IPS-18a (cell line): Measurements from ENCODE around the gene H3-3A.

Experiments used
- H3K27ac ChIP-seq: one replicate; pipeline ENCODE4 v1.5.1; 2013; ENCODE audit warnings: low read length
- H3K27me3 ChIP-seq: one replicate; pipeline ENCODE4 v1.6.1; 2013; ENCODE audit warnings: mild to moderate bottlenecking, low read length; ENCODE audit not compliant: control insufficient read depth, insufficient read depth
- H3K36me3 ChIP-seq: one replicate; pipeline ENCODE4 v1.6.1; 2013; ENCODE audit warnings: low read depth, low read length; ENCODE audit not compliant: control insufficient read depth
- H3K4me1 ChIP-seq: one replicate; pipeline ENCODE4 v1.6.1; 2013; ENCODE audit warnings: low read depth, low read length; ENCODE audit not compliant: control insufficient read depth
- H3K4me3 ChIP-seq: one replicate; pipeline ENCODE4 v1.5.1; 2013; ENCODE audit warnings: low read length
- H3K9ac ChIP-seq: one replicate; pipeline ENCODE4 v1.6.1; 2013; ENCODE audit warnings: mild to moderate bottlenecking, low read length, moderate library complexity
- H3K9me3 ChIP-seq: one replicate; pipeline ENCODE4 v1.6.1; 2013; ENCODE audit warnings: low read depth, low read length; ENCODE audit not compliant: control insufficient read depth

H3-3A gene

DNA sequence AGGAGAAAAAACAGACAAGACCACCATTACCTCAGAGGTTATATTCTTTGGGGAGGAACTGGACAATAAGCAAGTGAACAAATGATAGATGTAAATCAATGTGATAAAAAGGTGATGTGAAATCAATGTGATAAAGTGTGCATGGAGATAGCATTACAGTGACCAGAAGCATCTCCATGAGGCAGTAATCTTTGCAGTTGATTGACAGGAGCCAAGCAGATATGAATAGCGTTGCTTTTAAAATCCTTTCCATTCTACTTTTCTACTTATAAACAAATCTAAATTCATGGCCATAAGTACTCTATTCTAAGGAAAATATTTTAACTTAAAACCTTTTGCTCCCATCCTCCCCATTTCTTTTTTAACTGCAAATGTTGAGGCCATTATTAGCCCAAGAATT lies 2.8 kb upstream of the H3-3A start:
- no peak overlapping the region for H3K9ac ChIP-seq
- H3K36me3 ChIP-seq = no peaks in the 10 kb centered on the region
- H3K4me1 ChIP-seq = peaks cover 10% of the 10 kb centered on the region
- H3K27me3 ChIP-seq = no peaks in the 10 kb centered on the region
- H3K27ac ChIP-seq = no peak overlapping the region
- H3K9me3 ChIP-seq = no peaks in the 10 kb centered on the region
- H3K4me3 ChIP-seq = no peak overlapping the region

DNA sequence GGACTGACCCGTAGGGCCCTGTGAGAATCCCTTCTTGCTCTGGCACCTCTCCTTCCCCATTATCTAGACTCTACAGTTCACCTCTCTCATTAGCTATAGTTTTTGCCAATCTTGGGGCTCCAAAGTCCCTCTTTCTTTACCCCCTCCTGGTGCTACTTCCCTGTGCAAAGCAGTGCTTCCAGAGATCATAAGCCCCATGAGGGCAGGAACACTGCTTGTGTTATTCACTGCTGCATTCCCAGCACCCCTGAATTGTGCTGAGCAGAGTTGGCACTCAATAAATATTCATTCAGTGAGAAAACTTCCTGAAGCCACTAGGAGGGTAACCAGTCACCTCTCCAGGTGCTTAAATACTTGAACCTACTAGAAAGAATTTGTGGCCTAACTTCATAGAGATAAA lies 2.1 kb upstream of the H3-3A start:
- H3K9me3 ChIP-seq = no peaks in the 10 kb centered on the region
- H3K27ac ChIP-seq = no peak overlapping the region
- no peak overlapping the region for H3K4me3 ChIP-seq
- H3K27me3 ChIP-seq = no peaks in the 10 kb centered on the region
- no peak overlapping the region for H3K9ac ChIP-seq
- H3K36me3 ChIP-seq = peaks cover 2% of the 10 kb centered on the region
- peaks cover 9% of the 10 kb centered on the region for H3K4me1 ChIP-seq

DNA sequence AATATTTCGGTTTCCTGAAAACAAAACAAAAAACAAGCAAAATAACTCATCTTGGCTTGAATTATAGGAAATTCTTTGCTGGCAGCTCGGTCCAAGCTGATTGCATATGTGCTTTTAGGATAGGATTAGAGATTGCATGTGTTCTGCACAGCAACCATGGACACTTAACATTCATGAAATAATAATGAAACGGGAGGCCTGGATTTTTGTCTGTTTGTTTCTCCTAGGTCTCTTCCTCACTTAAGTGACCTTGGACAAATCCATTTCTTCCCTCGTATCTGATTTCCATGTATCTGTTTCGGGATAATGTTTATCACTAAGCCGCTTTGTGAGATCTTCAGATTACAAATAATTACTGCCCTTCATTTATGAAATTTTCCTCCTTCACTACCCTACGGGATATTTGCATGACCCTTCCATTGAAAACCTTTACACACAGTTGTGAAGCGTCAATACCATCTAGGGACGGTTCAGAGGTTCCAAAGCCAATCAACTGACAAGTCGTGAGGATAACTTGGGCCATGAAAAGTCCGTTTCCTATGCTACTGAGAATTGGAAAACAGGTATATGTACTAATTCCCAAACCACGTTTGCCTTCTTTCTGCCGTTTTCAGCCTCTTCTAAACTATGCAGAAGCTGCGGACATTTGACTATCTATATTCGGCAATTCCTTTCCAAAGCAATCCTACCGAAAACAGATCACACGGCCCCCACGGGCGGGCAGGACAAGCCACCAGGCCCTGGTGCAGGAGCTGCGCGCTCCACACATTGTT lies 1.3 kb upstream of the H3-3A start:
- peak overlapping the region; percentile 67 for H3K9ac ChIP-seq
- peaks cover 17% of the 10 kb centered on the region for H3K4me1 ChIP-seq
- H3K4me3 ChIP-seq = peak overlapping the region; percentile 58
- H3K9me3 ChIP-seq = no peaks in the 10 kb centered on the region
- H3K27me3 ChIP-seq = no peaks in the 10 kb centered on the region
- H3K36me3 ChIP-seq = peaks cover 10% of the 10 kb centered on the region
- H3K27ac ChIP-seq = peak overlapping the region; percentile 2

DNA sequence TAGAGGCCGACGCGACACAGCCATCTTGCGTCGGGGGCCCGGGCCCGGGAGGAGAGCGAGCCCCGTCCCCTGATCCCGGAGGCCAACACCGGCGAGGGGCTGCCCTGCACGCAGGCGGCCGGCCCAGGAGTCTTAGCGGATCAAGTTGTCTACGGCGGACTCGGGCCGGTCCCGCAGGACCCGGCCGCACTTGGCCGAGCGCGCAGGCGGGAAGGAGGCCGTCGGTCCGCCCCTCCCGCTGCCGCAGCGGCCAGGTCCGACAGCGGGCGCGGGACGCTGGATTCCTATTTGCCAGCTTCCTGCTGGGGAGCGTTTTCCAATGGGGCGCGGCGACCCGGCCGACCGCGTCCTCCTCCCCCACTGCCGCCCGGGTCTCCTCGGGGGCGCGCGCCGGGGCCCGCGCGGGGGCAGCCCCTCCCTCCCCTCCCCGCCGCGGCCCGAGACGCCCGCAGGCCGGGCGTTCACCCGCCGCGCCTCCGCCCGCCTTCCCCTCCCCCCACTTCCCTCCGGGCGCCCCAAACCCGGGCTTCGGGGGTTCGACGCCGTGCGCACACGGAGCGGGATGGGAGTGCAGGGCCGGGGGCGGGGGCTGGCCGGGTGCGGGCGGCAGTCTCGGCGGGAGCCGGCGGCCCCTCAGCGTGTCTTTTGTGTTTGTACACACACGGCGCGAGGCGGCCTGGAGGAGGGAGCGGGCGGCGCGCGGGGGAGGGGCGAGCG lies 517 bp upstream of the H3-3A start:
- no peaks in the 10 kb centered on the region for H3K9me3 ChIP-seq
- H3K27ac ChIP-seq = peak overlapping the region; percentile 2

DNA sequence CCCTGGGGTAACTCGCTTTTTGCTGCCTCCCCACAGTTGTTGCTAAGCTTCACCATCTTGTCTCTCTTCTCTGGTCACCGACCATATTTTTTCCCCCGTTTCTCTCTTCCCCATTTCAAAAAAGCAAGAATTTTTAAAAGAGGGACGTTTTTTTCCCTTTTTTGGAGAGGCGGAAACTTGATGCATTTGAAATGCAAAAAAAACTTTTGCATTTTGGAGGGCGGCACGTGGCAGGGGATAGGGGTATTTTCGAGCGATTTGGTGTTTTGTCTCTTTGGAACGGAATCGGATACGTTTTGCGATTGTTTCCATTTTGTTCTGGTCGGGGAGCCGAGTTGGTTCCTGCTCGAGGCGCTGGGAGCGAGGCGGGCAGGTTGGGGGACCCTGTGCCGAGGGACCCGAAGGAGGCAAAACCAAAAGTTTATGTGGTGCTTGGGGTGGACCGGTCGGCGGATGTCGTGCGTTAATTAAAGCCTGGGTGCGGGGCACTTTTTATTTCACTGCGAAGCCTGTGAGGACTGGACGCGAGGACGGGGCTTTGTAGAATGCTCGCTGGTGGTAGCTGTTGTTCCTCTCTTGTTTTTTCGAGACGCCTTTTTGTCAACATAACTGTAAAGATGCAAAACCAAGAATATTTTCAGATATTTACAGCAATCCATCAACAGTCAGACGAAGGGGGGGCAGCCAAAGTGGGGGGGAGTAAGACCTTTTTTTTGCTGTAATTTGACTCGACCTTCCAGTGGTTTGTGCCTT lies 884 bp downstream of the H3-3A start:
- Histone ChIP-seq H3K27me3 (no peaks in the 10 kb centered on the region), H3K4me1 (peaks cover 26% of the 10 kb centered on the region), H3K27ac (peak overlapping the region; percentile 94), H3K9me3 (no peaks in the 10 kb centered on the region), H3K36me3 (peaks cover 32% of the 10 kb centered on the region), H3K4me3 (peak overlapping the region; percentile 98), H3K9ac (peak overlapping the region; percentile 100)

More for the DNA sequence above, 517 bp upstream of the H3-3A start:
- no peaks in the 10 kb centered on the region for H3K27me3 ChIP-seq
- peaks cover 25% of the 10 kb centered on the region for H3K4me1 ChIP-seq
- H3K4me3 ChIP-seq = peak overlapping the region; percentile 58
- peaks cover 18% of the 10 kb centered on the region for H3K36me3 ChIP-seq
- H3K9ac ChIP-seq = peak overlapping the region; percentile 67

DNA sequence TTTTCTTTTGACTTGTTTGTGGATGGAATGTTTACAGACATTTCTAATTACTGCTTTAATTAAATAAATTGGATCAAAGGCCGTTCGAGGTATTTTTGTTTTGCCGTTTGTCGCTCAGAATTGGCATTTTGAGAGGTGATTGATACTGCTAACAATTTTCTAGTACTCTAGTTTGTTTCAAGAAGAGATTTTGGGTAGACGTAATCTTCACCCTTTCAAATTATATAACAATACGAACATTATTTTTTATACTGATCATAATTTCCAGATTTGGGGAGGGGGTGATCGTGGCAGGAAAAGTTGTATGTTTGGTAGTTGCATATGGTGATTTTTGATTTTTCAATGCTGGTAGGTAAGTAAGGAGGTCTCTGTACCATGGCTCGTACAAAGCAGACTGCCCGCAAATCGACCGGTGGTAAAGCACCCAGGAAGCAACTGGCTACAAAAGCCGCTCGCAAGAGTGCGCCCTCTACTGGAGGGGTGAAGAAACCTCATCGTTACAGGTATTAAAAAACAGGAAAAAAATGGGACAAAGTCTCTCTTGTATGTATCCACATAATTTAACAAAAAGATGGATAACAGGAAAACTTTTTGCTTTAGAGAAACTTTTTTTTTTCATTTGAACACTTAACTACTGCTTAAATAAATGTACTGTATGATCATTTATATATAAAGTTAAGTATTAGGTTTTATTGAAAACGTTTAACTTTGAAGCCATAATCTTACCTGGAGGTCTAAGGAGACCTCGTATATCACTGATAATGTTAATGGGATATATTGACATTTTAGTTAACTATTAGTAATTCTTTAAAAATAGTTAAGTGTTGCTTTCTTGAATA lies 1.7 kb downstream of the H3-3A start:
- peaks cover 40% of the 10 kb centered on the region for H3K36me3 ChIP-seq

DNA sequence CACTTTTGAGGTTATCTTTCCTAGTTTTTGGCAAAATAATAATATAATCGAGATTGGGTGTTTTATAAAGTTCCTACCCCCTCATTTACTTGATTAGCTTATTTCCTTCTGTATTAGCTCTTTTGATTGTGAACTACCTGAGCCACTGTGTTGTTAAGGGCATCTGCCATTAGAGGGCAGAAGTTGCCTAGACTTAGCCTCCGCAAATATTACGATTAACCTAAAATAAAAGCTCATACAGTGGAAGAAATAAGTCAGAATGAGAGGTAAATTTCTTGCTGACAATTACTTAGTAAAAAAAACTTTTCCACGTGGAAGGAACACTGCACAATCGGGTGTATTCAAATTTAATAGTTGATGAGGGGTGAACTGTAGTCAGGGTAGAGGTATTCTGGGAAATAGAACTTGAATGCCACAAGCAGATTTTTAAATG lies 2.3 kb downstream of the H3-3A start:
- Histone ChIP-seq H3K4me3 (peak overlapping the region; percentile 98), H3K4me1 (peaks cover 26% of the 10 kb centered on the region), H3K36me3 (peaks cover 46% of the 10 kb centered on the region), H3K9me3 (no peaks in the 10 kb centered on the region), H3K27ac (no peak overlapping the region), H3K27me3 (no peaks in the 10 kb centered on the region), H3K9ac (peak overlapping the region; percentile 24)

More for the DNA sequence above, 1.7 kb downstream of the H3-3A start:
- Histone ChIP-seq H3K4me3 (peak overlapping the region; percentile 98), H3K27ac (peak overlapping the region; percentile 94), H3K27me3 (no peaks in the 10 kb centered on the region), H3K4me1 (peaks cover 26% of the 10 kb centered on the region), H3K9ac (peak overlapping the region; percentile 100), H3K9me3 (no peaks in the 10 kb centered on the region)

DNA sequence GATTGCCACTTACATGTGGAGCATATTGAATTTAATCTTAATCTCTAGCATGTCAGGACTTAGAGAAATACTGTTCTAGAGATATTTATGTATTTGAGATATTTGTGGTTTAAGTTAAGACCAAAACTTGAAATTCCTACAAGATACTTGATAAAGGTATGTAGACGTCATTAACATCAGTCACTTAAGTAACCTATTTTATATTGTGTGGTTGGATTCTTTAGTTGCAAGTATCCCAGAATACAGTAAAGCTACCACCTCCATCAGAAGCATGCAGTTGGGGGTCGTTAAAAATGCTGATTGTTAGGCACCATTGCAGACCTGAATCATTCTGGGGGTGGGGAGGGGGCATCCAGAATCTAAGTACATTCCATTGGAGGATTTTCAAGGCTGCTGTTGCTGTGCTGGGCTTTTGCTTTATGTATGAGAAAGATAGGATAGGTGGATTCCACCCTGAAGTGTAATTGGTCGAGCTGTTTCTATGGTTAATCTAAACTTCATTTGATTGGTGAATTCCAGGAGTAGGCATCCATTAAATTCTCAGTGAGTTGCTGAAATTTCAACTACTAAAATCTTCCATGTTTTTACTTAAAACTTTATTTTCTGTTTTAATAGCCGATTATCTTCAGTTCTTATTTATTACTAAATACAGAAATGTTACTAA lies 4.0 kb downstream of the H3-3A start:
- Histone ChIP-seq H3K36me3 (peaks cover 60% of the 10 kb centered on the region), H3K9me3 (no peaks in the 10 kb centered on the region), H3K27ac (no peak overlapping the region), H3K9ac (no peak overlapping the region), H3K4me1 (peaks cover 18% of the 10 kb centered on the region), H3K4me3 (peak overlapping the region; percentile 98), H3K27me3 (no peaks in the 10 kb centered on the region)

DNA sequence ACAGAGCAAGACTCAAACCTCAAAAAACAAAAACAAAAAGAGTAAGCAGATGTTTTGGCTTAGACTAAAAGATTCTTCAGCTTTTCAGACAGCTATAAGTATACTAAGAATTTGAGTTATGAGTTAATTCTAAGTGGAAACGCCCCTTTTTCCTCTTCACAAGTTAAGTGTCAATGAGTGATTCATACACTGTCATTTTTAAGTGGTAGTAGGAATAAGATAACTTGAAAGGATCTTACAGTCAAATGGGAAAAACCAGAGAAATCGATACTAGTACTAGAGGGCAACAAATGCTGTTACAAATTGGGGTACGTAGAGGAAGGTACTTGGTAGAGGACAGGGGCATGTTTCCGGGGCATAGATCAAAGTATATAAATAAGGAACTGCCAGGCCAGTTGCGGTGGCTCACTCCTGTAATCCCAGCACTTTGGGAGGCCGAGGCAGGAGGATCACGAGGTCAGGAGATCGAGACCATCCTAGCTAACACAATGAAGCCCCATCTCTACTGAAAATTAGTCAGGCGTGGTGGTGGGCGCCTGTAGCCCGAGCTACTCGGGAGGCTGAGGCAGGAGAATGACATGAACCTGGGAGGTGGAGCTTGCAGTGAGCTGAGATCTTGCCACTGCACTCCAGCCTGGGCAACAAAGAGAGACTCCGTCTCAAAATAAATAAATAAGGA lies 7.4 kb downstream of the H3-3A start:
- Histone ChIP-seq H3K27ac (no peak overlapping the region), H3K4me1 (peaks cover 18% of the 10 kb centered on the region), H3K9me3 (no peaks in the 10 kb centered on the region), H3K9ac (no peak overlapping the region), H3K36me3 (peaks cover 78% of the 10 kb centered on the region), H3K27me3 (no peaks in the 10 kb centered on the region), H3K4me3 (no peak overlapping the region)

DNA sequence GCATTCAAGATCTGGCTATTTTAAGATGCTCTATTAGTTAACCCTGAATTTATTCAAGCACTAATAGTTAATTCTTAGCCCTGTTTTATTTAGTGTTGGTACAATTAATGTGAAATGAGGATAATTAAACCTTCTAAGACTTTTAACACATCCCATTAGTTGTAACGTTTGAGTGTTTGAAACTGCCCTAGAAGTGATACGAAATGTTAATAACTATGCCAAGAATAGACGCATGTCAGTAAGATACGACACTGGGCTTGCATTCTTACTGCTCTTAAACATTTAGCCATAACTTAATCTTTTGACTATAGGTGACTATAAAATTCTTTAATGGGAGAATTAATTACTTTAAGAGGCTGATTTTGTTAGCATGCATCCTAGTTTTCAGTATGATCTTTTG lies 9.8 kb downstream of the H3-3A start:
- H3K36me3 ChIP-seq = peaks cover 56% of the 10 kb centered on the region
- no peaks in the 10 kb centered on the region for H3K27me3 ChIP-seq
- no peak overlapping the region for H3K9ac ChIP-seq
- H3K27ac ChIP-seq = no peak overlapping the region
- no peak overlapping the region for H3K4me3 ChIP-seq
- H3K9me3 ChIP-seq = no peaks in the 10 kb centered on the region
- no peaks in the 10 kb centered on the region for H3K4me1 ChIP-seq
